ENCODE results near the gene KNCN.

DNA sequence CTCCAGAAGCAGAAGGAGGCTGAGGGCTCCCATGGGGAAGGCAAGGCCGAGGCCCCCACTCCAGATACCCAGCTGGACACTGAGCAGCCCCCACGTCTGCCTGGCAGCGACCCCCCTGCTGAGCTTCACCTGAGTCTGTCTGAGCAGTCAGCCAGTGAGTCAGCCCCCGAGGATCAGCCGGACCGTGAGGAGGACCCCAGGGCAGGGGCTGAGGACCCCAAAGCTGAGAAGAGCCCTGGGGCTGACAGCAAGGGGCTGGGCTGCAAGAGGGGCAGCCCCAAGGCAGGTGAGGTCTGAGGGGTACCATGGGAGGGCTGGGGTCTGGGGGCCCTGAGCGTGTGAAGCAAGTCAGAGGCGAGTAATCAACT, 40.5 kb downstream of the KNCN start:
- TF ChIP-seq POLR2A (IDR thresholded peaks at IDR 0.05): no peak
- TF ChIP-seq CTCF (IDR thresholded peaks at IDR 0.05): no peak

Measured in breast epithelium (tissue), 3 donors.